Esophagus mucosa (tissue), 1 donor: ENCODE measurements around the gene NELL1. TPM values are rescaled to one million over a fixed set of nuclear protein-coding genes. Genes with fewer than 3 reads are reported as not detected.

Source experiments
- ATAC-seq: fragments of 200-7000 bp; cut with Tn5 transposase; one replicate; pipeline ENCODE4 v1.9.1; 2020
- total RNA-seq: library from RNA; stranded (reverse); gene quantifications from one replicate; pipeline ENCODE4 v1.2.4, GENCODE V29; 2023
- donor health status: DM: yes; HTN: yes; CAD: no.

NELL1 gene
- total RNA-seq, 1 donor from 2014 or later: not detected

DNA sequence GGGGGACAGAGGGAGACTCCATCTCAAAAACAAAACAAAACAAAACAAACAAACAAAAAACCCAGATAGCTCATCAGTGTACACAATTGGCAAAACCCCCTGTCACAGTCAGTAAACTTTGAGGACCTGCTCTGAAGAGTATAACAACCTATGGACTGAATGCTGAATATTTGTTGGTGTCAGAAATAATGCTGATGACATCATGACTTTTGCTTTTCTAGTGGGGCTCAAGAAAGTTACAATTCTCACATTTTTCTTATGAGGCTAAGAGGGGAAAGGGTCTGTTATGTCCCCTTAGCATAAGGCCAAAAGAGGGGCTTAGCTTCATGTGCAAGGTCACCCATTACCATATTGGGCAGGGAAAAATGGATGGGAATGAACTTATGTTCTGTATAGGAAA lies 207.4 kb downstream of the NELL1 start:
- no peak for ATAC-seq

DNA sequence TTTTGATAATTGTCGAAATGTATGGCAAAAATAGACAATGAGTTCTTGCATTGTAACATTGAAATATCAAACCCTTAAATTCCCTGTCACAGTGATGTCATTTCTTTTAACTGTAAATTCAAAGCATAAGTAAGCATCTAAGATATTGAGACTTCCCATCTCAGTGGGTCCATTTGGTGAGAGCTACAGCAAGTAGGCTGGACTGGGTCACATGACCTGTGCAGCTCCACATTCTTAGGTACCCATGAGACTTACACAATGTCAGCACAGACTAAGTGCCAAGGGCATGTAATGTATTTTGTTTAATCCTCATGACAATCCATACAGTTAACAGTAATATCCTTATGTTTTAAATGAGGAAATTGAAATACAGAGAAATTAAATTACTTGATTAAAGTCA lies 210.7 kb downstream of the NELL1 start:
- no peak for ATAC-seq

DNA sequence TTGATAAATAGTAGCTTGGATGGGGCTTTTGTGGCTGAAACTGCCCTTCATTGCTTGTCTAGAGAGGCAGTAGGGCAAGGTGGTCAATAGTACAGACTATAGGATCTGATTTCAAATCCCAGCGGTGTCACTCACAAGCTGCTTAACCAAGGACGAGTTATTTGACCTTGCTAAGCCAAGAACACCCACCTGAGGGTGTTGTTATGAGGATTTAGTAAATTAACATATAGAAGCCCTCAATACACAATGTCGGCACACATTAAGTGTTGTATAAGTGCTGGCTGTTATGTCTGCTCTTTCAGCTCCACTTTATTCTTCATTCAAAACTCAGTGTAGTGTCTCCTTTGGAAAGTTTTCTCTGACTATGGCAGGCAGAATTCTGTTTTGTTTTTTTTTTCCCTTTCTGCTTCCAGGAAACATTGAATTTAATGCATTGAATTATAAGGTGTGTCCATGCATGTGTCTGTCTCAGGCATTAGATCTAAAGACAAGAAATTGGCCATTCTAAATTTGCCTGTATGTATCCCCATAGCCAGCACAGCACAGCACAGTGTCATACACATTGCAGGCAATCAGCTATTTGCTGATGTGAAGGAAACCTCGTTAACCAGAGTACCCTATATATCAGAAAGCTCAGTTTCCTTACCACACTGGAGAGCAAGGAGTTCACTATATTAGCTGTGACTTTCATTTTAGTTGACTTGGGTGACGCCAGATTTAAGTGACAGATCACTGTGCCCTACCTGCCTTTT lies 212.1 kb downstream of the NELL1 start:
- ATAC-seq: no peak

DNA sequence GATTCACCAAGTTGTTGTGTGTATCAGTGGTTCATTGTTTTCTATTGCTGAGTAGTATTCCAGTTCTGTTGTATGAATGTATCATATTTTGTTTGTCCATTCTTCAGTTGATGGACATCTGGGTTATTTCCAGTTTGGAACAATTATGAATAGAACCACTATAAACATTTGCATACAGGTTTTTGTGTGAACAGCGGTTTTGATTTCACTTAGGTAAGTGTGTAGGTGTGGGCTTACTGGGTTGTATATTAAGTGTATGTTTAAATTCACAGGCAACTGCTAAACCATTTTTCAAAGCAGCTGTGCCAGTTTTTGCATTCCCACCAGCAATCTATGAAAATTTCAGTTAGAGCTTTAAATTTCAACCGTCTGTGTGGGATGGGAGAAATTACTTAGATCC lies 217.8 kb downstream of the NELL1 start:
- no peak for ATAC-seq

DNA sequence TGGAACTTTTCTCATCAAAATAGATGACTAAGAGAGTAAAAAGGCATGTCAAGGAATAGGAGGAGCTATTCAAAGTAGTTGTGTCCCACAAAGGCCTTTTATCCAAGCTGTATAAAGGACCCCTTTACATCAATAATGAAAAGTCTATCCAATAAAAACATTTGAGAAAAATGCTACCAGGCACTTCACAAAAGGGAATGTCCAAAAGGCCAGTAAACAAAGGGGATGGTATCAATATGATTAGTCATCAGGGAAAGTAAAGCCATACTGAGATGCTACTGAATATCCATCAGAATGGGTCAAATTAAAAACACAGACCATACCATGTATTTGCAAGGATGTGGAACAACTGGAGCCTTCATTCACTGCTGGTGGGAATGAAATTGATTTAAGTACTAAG lies 224.9 kb downstream of the NELL1 start:
- ATAC-seq: no peak

DNA sequence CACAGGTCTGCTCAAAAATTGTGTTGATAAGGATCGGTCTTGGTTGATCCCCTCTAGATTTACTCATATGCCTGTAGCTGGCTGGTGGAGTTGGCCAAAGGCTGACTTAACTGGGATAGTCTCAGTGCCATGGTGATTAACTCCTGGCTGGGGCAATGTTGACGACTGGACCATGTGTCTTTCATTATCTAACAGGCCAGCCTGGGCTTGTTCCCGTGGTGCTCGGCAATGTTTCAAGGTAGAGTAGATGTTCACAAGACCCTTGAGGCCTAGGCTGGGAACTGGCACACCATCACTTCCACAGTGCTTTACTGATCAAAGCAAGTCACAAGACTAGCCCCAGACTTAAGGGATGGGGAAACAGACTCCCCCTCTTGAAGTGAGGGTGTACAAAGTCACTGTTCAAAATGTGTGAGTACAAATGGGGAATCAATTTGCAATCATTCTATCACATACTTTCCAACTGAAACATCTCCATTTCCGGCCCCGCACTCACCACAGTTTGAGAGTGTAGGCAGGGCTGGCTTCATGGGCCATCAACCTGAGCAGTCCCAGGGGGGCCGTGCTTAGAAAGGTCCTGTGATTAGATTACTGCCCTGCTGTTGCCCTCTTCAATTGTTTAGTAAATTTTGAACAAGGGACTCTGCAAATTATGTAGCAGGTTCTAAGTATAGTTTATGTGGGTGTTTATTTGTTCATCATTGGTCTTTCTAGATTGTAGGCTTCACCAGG lies 240.8 kb downstream of the NELL1 start:
- ATAC-seq: no peak

DNA sequence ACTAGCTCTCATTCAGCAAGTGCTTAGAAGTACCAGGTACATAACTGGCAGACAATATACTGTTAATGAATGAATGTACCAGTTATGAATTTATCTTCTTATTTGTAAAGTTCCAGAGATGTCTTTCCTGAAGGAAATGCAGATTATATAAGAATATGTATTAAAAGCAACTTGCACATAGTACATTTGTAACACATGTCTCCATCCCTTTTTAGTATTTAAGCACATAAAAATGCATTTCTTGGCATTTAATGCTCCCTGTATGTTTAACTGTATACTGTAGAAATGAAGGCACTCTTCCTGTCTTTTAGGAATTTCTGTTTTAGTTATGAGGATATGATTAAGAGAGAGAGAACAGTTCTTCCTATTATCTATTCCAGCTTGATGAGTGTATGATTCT lies 241.3 kb downstream of the NELL1 start:
- ATAC-seq: no peak

DNA sequence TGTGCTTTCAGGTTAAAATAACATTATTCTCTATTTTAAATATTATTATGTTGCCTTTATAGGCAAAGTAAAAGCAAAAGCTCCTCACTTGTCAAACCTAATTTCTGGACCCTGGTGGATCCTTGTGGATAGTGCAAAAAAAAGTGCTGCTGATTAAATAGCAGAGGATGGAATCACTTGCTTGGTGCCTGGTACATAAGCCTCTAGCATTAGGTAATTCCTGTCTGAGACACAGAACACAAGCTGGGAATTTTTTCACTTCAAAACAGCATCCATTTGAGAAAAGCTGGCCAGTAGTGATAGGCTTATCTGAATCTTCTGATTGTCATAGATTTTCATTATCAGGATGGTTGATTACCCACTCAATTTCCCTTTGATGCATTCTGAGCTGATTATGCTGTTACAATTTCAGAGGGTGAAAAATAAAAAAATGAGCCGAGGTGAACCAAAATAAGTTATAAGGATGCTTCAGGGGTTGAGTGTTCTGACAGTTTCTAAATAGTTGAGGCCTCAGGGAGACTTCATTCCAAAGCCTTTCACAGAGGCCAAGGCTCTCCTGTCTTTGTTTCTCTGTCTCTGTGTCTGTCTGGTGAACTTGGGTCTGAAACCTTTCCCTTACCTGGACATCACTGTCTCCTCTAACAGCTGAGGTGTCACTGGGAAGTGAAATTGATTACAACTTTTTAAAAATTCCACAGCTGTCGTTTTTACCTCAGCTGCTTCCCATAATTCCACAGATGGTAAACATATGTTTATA lies 242.9 kb downstream of the NELL1 start:
- no peak for ATAC-seq

DNA sequence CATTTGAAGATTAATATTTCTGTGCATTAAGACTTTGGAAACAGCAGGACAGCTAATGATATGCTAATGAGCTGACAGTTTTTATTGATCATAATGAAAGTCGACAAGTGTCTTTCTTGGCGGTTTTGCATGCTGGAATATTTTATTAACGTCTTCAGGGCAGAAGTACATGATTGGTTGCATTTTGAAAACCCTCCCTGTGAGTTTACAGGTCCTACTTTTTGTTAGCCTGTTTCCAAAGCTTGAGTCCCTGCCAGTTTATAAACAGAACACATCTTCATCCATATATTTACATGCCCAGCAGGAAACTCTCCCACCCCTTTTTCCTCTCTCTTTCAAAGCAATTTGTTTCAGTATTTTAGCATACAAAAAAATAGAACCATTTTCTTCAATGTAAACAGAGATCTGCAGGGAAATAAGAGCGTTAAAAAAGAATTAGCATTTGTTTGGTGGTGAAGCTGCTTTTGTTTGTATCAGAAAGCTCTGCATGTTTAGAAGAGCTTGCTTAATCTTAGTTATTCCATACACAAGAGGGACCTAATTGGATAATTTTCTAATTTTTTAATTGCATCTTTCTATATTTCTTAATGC lies 243.6 kb downstream of the NELL1 start:
- ATAC-seq: no peak

DNA sequence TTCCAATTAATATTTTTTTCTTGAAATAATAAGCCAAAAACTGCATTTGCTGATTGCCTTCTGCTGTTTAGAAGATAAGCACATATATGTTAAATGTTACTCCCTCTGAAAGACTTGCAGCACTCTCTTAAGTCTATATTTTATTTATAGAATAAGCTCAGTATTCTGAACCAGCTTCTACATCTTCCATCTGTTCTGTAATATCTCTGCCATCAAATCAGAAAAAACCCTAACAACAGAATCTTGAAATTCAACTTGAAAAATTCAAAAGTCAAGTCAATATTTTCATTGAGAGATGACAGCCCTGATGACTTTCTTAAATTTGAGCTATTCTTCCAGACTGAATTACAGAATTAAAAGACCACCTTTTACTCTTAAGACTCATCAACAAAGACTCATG lies 247.9 kb downstream of the NELL1 start:
- ATAC-seq: no peak

DNA sequence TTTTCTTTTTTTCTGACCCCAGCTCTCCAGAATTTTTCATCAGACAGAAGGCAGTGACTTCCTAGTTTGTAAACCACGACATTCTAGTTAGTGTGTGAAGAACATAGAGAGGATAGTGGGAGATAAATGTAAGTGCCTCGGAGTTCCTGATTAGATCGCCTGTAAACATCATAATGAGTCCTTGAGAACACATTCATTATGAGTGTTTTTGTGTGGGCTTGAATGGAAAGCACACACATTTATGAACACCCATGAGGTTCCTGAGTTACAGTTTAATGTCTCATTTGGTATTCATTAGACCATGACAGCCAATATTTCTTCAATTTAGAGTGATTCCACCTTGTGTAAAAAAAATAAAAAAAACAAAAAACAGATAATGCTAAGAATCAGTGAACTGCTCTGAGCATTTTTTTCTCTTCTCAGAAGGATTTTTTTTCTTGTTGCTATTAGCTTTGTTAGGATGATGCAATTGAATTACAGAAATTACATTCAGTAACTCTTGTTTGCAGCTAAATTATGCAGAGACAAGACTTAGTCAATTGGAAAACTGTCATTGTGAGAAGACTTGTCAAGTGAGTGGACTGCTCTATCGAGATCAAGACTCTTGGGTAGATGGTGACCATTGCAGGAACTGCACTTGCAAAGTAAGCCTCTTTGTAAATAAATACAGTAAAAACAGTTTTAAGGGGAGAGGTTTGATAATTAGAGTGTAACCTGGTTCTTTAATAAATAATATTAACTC lies 257.6 kb downstream of the NELL1 start:
- no peak for ATAC-seq

DNA sequence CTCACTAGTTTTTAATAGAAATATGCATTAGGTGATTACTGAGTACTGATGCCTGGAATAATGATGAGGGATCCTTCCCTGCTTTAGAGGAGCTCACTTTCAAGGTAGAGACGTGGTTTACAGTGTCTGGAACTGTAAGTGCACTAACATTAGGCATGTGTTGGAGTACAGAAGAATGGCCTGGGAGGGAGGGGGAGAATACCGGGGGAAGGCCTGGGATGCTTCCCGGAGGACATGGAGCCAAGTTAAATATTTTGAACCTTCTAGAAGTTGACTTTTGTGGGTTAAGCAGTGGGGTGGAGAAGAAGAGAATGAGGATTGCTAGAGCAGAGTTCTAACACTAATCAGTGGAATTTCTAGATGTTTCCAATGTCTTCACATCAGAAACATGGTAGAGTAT lies 261.6 kb downstream of the NELL1 start:
- no peak for ATAC-seq

DNA sequence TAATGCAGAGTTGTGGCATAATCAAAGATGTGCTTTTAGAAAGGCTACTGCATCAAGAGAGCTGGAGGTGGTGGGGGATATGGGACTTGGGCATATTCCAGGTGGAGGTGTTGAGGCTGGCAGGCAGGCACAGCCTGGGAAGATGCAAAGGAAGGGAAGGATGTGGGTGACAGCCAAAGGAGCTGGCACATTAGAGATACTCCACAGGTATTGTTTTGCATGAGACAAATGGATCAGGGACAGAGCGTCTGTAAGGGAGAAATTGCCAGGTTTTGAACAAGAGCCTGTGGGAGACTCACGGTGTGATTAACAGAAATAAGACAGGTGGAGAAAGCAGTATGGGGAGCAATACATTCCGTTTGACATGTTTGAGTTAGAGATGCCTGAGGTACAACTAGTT lies 263.7 kb downstream of the NELL1 start:
- ATAC-seq: no peak

DNA sequence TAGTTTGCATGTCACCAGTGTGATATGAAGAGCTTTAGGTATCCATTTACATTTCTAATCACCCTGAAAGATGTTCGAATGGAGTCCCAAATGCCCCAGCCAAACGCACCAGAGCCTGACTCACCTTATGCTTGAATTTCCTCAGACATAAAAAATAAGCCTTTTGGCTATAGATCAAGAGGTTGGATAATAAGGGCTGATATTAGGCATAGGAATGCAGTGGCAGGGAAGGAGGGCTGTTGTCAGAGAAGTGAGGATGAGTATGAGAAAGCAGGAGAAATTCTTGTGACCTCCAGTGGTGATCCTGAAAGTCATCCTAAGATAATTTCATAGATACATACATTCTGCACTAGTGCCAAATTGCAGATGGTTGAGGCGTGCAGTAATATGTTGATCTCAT lies 264.6 kb downstream of the NELL1 start:
- ATAC-seq: no peak

DNA sequence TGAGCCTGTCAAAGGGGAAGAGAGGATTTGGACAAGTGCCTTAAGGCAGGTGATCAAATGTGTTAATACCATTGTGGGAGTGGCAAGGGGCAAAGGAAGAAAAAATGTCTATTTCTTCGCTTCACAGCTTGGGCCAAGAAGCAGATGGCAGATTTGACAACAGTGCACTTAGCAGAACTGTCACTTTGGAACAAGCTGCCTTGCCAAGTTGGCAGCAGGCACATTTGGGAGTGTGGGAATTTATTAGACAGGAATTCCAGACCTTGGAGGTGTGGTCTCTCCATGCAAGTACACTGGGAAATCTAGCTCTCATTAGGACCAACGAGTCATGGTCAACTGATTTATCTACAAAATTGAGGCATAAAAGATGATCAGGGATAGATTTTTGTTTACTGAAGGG lies 265.1 kb downstream of the NELL1 start:
- no peak for ATAC-seq

DNA sequence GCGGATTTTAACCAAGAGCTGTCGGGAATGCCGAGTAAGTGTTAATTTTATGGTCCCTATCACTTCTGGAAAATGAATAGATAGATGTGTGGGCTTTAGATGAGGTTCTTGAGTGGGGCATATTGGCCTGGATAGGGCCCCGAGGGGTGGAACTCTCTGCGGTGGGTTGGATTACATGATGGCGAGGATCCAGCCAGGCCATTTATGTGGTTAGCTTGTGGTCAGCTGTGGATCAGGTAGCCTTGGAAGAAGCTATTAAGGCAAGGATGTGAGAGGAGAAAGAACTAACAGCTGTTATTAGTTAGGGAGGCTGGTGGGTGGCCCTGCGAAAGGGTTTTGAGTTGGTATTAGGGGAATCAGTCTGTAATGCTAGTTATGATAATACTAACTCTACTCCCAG lies 268.4 kb downstream of the NELL1 start:
- ATAC-seq: no peak

DNA sequence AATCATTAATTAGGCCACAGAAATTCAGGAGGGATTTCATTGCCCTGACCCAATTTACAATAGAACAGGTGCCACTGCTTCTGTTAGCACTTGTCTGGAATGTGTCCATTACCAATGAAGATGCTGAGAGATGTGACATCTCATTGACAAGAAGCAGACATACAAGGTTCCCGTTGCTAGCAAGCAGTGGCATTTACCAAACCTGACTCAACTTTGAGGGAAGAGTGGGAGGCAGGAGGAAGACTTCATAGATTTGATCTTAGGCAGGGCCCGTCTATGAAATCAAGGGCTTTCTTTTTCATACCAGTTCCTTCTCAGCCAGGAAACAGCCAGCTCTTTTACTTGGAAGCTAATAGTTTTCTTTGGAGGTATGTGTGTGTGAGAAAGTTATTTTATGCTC lies 280.2 kb downstream of the NELL1 start:
- no peak for ATAC-seq

DNA sequence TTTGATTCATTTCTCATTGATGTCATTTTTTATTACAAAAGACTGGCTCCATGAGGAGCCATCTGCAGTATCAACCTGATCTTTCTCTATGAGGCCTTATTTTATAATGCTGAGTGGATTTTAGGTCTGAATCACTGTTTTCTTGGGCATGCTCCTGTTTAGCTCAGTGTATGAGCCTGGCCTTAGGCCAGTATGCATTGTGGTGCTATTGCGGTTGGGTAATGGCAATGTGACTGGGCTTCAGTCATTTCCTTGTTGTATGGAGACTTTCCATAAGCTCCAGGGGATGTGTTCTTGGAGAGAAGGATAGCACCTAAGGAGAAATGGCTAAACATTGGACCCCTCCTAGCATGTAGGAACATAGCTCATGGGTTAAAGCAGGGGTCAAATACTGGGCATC lies 293.2 kb downstream of the NELL1 start:
- ATAC-seq: peak; percentile 65

DNA sequence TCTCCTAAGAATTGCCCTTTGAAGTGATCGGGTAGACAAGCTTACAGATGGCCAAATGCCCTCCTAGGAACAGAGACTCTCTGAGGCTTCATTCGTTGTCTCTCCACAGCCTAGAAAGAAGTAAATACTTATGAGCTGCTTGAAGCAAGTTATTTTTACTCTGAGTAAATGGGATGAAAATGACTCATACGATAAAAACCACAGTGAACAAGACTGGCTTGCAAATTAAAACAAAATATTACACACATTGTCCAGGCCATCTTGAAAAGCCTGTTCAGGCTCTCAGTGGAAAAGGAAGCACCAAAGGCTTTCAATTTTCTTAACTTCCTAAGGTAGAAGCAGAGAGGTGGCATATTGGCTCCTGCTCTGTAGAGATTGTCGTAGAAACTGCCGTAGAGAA lies 294.2 kb downstream of the NELL1 start:
- ATAC-seq: peak; percentile 83

DNA sequence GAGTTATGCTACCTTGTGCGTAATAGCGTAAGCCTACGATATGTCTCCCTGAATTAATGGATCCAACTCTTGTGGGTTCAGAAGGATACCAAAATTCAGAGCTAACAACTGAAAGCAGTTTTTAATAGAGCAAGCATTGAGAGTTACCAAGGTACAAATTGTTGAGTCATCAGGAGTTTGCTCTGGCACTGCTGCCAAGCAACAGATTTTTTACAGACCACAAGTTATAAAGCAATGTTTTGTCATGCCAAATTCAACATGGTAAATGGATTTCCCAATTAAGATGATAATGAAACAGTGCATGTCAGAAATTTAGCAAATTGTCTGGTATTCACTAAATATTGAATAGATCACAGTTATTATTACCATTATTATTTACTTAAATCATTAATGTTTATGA lies 295.6 kb downstream of the NELL1 start:
- no peak for ATAC-seq

DNA sequence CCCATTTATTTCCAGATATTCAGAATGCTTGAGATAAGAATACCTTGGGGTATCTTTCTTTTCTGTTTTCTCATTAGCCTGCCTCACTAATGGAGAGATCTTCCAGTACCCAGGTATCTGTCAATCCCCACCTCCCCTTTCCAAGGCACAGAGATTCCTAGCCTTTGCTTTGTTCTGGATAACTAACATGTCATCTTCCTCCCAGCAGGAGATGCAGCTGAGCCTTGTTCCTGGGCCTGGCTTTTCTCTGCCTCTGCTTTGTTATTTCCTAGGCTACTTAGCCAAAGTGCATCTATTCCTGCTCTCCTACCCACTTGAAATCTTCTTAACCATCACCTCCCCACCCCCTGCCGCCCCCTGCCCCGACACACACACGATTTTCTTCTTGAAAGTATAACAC lies 297.1 kb downstream of the NELL1 start:
- ATAC-seq: no peak

DNA sequence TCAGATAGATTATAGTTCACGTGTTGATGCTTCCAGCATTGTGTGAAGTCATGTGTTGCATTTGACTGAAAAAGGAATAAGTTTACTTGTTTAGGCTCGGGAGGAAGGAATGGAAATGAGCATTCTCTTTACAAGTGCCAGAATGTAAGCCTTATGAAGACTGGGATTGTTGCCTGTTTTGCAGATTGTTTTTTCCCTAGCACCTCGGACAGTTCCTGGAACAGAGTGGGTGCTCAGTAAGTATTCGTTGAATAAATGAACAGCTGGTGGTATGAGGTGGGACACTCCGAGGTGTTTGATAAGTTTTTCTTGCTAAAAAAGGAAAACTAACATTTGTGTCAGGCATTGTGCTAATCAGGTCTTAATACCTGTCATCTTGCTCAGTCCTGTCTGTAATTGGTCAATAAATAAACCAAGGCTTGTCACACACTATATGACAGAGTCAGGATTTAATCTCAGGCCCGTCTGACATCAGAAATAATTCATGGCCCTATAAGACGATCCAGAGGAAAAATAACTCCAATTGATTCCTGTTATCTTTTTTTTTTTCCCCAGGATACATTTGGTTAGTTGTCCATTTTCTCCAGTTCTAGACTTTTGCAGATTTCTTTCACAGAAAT lies 304.7 kb downstream of the NELL1 start:
- no peak for ATAC-seq
